H54 (cell line): ENCODE data around the gene SNTB2.

Source experiments
- DNase-seq: peaks from one replicate; pipeline ENCODE4 v3.0.0; 2011; ENCODE audit warnings: low spot score, mixed read lengths; ENCODE audit not compliant: insufficient read length
- FAIRE-seq: peaks from 3 replicates; lab custom pipeline; 2011; peaks lifted over from hg19 to GRCh38; lab: Jason Lieb, UNC
- POLR2A ChIP-seq: IDR thresholded peaks from 2 replicates; pipeline ENCODE4 v1.6.1; 2011; ENCODE audit warnings: low read depth, mild to moderate bottlenecking, low read length

Gene SNTB2

GRCh38 chr16:69298261-69298660, 111.3 kb downstream of the SNTB2 start:
- TF ChIP-seq POLR2A = no peak
- DNase-seq (no peak), FAIRE-seq (no peak)

- TF ChIP-seq POLR2A = no peak
- FAIRE-seq = no peak
- DNase-seq = no peak
These were observed 114.2 kb downstream of the SNTB2 start for GRCh38 chr16:69301187-69301586.

GRCh38 chr16:69301861-69302260, 114.9 kb downstream of the SNTB2 start:
- FAIRE-seq (no peak), DNase-seq (no peak)
- no peak for TF ChIP-seq POLR2A

- FAIRE-seq = no peak
- no peak for TF ChIP-seq POLR2A
- DNase-seq = no peak
These were observed 115.3 kb downstream of the SNTB2 start for GRCh38 chr16:69302301-69302700.

GRCh38 chr16:69306031-69306430, 119.1 kb downstream of the SNTB2 start:
- no peak for DNase-seq
- no peak for FAIRE-seq
- no peak for TF ChIP-seq POLR2A

- DNase-seq = no peak
- FAIRE-seq = no peak
- TF ChIP-seq POLR2A = no peak
These were observed 120.1 kb downstream of the SNTB2 start for GRCh38 chr16:69307091-69307490.

- DNase-seq = no peak
- no peak for FAIRE-seq
- no peak for TF ChIP-seq POLR2A
These were observed 120.9 kb downstream of the SNTB2 start for GRCh38 chr16:69307856-69308255.

GRCh38 chr16:69309316-69309715, 122.4 kb downstream of the SNTB2 start:
- FAIRE-seq = no peak
- DNase-seq = no peak
- TF ChIP-seq POLR2A = no peak

GRCh38 chr16:69310653-69311532, 123.9 kb downstream of the SNTB2 start, which contains the start of gene VPS4A:
TSS of gene VPS4A (plus strand) at chr16:69311350. CDS start at chr16:69311512, 162 bp downstream.
- FAIRE-seq (no peak), DNase-seq (peak; percentile 95)
- TF ChIP-seq POLR2A = peak; percentile 80

- FAIRE-seq (no peak), DNase-seq (peak; percentile 50)
These were observed 124.8 kb downstream of the SNTB2 start for GRCh38 chr16:69311533-69312387.

GRCh38 chr16:69313469-69313868, 126.5 kb downstream of the SNTB2 start:
- no peak for DNase-seq
- no peak for FAIRE-seq
- no peak for TF ChIP-seq POLR2A

More at GRCh38 chr16:69311533-69312387, 124.8 kb downstream of the SNTB2 start:
- no peak for TF ChIP-seq POLR2A

- no peak for TF ChIP-seq POLR2A
- DNase-seq (no peak), FAIRE-seq (no peak)
These were observed 127.6 kb downstream of the SNTB2 start for GRCh38 chr16:69314534-69314933.

- DNase-seq (no peak), FAIRE-seq (no peak)
- no peak for TF ChIP-seq POLR2A
These were observed 128.7 kb downstream of the SNTB2 start for GRCh38 chr16:69315486-69316311.

GRCh38 chr16:69316595-69317034, 129.7 kb downstream of the SNTB2 start:
- FAIRE-seq (no peak), DNase-seq (no peak)
- TF ChIP-seq POLR2A = no peak
